A673 (cell line): Measurements from ENCODE around the gene RPL38.

Experiments used
- CTCF ChIP-seq: fragments of 300-800, 200-600 bp; sonication (generic); conservative IDR thresholded peaks from 2 replicates; pipeline ENCODE4 v1.5.1; 2017; ENCODE audit warnings: low read depth, mild to moderate bottlenecking, antibody characterized with exemption, low read length, moderate library complexity, mixed read lengths
- EZH2 ChIP-seq: fragments of 200-600 bp; sonication (generic); IDR thresholded peaks from 2 replicates; pipeline ENCODE4 v1.6.1; 2017; ENCODE audit warnings: borderline replicate concordance, low read depth, mild to moderate bottlenecking, mixed read lengths, antibody characterized with exemption, low read length; ENCODE audit not compliant: poor library complexity, severe bottlenecking

GRCh38 chr17:74217037-74217730 lies 13.7 kb downstream of the RPL38 start:
- TF ChIP-seq CTCF: no peak
- TF ChIP-seq EZH2: no peak
